Measurements from ENCODE around the gene OSBPL2.

The OSBPL2 gene

GRCh38 chr20:62254021-62254724, 15.9 kb downstream of the OSBPL2 start:
- no peak overlapping the region for H3K4me3 ChIP-seq (ENCODE audit: low read depth, low read length)

GRCh38 chr20:62255976-62256375, 17.7 kb downstream of the OSBPL2 start:
- TF ChIP-seq ZNF548 (tag by site-specific recombination; IDR thresholded peaks at IDR 0.05): no peak
- no peak for TF ChIP-seq ZNF473 (tag by site-specific recombination; IDR thresholded peaks at IDR 0.05)
- TF ChIP-seq, protein P1, sequence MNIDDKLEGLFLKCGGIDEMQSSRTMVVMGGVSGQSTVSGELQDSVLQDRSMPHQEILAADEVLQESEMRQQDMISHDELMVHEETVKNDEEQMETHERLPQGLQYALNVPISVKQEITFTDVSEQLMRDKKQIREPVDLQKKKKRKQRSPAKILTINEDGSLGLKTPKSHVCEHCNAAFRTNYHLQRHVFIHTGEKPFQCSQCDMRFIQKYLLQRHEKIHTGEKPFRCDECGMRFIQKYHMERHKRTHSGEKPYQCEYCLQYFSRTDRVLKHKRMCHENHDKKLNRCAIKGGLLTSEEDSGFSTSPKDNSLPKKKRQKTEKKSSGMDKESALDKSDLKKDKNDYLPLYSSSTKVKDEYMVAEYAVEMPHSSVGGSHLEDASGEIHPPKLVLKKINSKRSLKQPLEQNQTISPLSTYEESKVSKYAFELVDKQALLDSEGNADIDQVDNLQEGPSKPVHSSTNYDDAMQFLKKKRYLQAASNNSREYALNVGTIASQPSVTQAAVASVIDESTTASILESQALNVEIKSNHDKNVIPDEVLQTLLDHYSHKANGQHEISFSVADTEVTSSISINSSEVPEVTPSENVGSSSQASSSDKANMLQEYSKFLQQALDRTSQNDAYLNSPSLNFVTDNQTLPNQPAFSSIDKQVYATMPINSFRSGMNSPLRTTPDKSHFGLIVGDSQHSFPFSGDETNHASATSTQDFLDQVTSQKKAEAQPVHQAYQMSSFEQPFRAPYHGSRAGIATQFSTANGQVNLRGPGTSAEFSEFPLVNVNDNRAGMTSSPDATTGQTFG (tag by site-specific recombination; IDR thresholded peaks at IDR 0.05; ENCODE audit: borderline replicate concordance): no peak
- no peak for TF ChIP-seq FEZF1 (tag by site-specific recombination; IDR thresholded peaks at IDR 0.05)
- TF ChIP-seq, protein P2, sequence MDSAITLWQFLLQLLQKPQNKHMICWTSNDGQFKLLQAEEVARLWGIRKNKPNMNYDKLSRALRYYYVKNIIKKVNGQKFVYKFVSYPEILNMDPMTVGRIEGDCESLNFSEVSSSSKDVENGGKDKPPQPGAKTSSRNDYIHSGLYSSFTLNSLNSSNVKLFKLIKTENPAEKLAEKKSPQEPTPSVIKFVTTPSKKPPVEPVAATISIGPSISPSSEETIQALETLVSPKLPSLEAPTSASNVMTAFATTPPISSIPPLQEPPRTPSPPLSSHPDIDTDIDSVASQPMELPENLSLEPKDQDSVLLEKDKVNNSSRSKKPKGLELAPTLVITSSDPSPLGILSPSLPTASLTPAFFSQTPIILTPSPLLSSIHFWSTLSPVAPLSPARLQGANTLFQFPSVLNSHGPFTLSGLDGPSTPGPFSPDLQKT (IDR thresholded peaks at IDR 0.05; ENCODE audit: borderline replicate concordance, low read depth, low read length): no peak
- no peak for TF ChIP-seq HIC1 (tag by site-specific recombination; IDR thresholded peaks at IDR 0.05)
- TF ChIP-seq MYNN (tag by site-specific recombination; IDR thresholded peaks at IDR 0.05; ENCODE audit: borderline replicate concordance): no peak
- no peak for TF ChIP-seq TCF7L2 (IDR thresholded peaks at IDR 0.05; ENCODE audit: borderline replicate concordance, low read depth, low read length)
- TF ChIP-seq ZNF610 (tag by site-specific recombination; IDR thresholded peaks at IDR 0.05; ENCODE audit: borderline replicate concordance): no peak
- TF ChIP-seq OVOL3 (tag by site-specific recombination; IDR thresholded peaks at IDR 0.05): no peak
- TF ChIP-seq ZNF114 (tag by site-specific recombination; IDR thresholded peaks at IDR 0.05): no peak
- TF ChIP-seq SALL2 (tag by site-specific recombination; IDR thresholded peaks at IDR 0.05; ENCODE audit: borderline replicate concordance): no peak
- peaks cover 0 to 54% of the 10 kb centered on the region in 2 experiments; a peak in 2 of 3 replicates for H3K36me3 ChIP-seq (ENCODE audit: control insufficient read depth in 2 of 2, insufficient read depth in 1 of 2, low read length in 2 of 2)
- CTCF ChIA-PET: interaction anchor here (0.7 kb wide), 1 partner anchor 273 kb away, joined by 3 read pairs; no protein-coding TSS in a partner anchor

More at GRCh38 chr20:62254021-62254724, 15.9 kb downstream of the OSBPL2 start:
- TF ChIP-seq KLF1 (tag by site-specific recombination; IDR thresholded peaks at IDR 0.05): 0 out of 2 replicates have a peak, but pooled peaks have one; percentile 23
- TF ChIP-seq MZF1 (tag by site-specific recombination; IDR thresholded peaks at IDR 0.05; ENCODE audit: borderline replicate concordance): no peak
- peak; percentile 72 for TF ChIP-seq ZFHX2 (tag by site-specific recombination; conservative IDR thresholded peaks at IDR 0.05)
- no peaks in the 10 kb centered on the region for H3K4me1 ChIP-seq (ENCODE audit: control insufficient read depth, insufficient read depth, low read length)
- H3K36me3 ChIP-seq (ENCODE audit: control insufficient read depth in 2 of 2, insufficient read depth in 1 of 2, low read length in 2 of 2): peaks cover 0 to 36% of the 10 kb centered on the region in 2 experiments; a peak in 2 of 3 replicates
- ChIA-PET CTCF (no interaction called here), POLR2A (interaction anchor here (0.7 kb wide), 1 partner anchor 14 kb away, joined by 3 read pairs; no protein-coding TSS in a partner anchor)
- no peaks in the 10 kb centered on the region for H3K9me3 ChIP-seq (ENCODE audit: control insufficient read depth, insufficient read depth, low read depth, low read length)
- H3K27ac ChIP-seq (ENCODE audit: extremely low read depth, low read depth, low read length): no peak overlapping the region

More at GRCh38 chr20:62255976-62256375, 17.7 kb downstream of the OSBPL2 start:
- H3K9me3 ChIP-seq (ENCODE audit: control insufficient read depth, insufficient read depth, low read depth, low read length): no peaks in the 10 kb centered on the region
- POLR2A ChIA-PET: no interaction called here
- no peak overlapping the region for H3K27ac ChIP-seq (ENCODE audit: extremely low read depth, low read depth, low read length)
- H3K4me3 ChIP-seq (ENCODE audit: low read depth, low read length): no peak overlapping the region
- H3K4me1 ChIP-seq (ENCODE audit: control insufficient read depth, insufficient read depth, low read length): no peaks in the 10 kb centered on the region

Data from HEK293 (cell line).